DMS53 (cell line): Measurements from ENCODE around the gene CD72.

Experiments used
- DNase-seq: peaks from one replicate; lab custom pipeline; 2025; lab: John Stamatoyannopoulos, UW

The CD72 gene, protein sequence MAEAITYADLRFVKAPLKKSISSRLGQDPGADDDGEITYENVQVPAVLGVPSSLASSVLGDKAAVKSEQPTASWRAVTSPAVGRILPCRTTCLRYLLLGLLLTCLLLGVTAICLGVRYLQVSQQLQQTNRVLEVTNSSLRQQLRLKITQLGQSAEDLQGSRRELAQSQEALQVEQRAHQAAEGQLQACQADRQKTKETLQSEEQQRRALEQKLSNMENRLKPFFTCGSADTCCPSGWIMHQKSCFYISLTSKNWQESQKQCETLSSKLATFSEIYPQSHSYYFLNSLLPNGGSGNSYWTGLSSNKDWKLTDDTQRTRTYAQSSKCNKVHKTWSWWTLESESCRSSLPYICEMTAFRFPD

DNA sequence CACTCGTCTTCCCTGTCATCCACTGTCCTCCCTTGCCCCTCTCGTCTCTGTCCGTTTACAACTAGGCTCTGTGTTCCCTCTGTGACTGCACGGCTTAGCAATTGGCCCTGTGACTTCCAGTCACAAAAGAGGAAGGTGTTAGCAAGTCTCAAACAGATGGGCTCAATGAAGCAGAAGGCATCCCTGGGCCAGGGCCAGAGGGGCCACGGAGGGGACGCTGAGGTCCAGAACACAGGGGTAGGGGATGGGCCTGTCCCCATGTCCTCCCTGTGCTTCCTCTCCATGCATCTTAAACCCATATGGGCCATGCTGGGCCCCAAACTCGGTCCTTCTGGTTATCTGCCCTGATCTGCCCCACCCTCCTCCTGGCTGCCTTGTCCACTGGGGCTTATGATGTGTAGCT is at the start of gene CD72:
Gene CD72, minus strand, starts transcription at position 89 of the 403 bp plus-strand sequence. CDS start 110 bp downstream, outside the sequence.
- no peak for DNase-seq

DNA sequence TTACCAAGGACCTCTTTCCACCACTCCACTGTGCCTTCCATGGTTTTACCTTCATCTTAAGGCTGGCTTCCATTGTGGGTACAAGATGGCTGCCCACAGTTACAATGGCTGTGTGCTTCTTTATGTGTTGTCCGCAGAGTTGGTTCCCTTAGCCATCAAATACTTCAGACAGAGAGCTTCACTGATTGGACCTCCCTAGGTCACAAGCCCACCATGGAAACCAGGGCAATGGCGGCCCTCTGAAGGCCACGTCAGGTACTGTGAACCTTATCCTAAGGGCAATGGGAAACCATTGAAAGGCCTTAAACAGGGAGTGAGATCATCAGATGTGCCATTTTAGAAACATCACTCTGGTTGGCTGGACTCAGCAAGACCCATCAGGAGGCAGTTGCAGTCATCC is 49.7 kb upstream of the CD72 start:
- no peak for DNase-seq

DNA sequence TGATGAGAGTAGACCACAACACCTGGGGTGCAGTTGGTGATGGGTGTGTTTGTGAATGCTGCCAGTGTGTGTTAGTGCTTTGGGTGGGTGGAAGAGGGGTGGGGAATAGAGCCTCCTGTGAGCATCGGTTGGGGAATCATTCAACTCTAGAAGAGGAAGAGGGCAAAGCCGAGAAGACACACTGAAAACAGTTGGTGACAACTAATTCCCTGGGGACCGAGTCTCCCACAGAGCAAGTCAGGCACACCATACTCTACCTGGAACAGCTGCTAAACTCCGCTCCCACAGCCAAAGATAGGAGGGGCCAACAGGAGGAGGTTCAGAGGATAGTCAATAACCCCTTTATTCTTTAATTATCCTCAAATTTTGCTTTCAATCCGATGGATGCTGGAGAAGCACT is 48.3 kb upstream of the CD72 start:
- no peak for DNase-seq

DNA sequence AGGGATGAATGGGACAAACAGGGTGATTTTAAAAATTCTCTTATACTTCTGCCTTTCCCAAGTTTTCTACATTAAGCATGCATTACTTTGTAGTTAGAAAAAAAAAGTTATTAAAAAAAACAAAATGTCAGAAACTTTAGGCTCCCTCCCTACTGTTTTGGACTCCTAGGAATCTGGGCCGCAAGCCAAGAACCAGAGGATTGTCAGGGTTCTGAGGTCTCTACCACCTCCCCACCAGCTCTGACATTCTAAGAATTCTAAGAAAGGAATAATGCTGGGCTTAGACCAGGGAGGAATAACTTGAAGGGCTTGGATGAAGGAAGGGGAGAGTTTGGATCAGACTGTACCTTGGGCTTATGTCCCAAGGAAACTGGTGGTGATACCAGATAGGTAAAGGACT is 47.8 kb upstream of the CD72 start:
- no peak for DNase-seq

DNA sequence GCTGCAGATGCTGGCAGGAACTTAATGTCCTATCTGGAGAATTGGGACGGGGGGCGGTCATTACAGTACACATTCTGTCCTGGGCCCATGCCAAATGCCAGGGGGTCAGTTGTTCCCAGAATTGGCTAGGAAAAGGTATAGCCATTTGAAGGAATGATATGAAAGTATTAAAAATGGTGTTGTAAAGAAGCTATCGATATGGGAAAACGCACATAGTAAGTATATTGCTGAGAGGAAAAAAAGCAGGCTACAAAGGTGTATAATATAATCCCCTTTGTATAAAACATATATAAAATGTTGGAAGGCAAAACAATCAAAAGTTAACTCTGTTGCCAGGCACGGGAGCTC is 47.2 kb upstream of the CD72 start:
- DNase-seq = no peak

DNA sequence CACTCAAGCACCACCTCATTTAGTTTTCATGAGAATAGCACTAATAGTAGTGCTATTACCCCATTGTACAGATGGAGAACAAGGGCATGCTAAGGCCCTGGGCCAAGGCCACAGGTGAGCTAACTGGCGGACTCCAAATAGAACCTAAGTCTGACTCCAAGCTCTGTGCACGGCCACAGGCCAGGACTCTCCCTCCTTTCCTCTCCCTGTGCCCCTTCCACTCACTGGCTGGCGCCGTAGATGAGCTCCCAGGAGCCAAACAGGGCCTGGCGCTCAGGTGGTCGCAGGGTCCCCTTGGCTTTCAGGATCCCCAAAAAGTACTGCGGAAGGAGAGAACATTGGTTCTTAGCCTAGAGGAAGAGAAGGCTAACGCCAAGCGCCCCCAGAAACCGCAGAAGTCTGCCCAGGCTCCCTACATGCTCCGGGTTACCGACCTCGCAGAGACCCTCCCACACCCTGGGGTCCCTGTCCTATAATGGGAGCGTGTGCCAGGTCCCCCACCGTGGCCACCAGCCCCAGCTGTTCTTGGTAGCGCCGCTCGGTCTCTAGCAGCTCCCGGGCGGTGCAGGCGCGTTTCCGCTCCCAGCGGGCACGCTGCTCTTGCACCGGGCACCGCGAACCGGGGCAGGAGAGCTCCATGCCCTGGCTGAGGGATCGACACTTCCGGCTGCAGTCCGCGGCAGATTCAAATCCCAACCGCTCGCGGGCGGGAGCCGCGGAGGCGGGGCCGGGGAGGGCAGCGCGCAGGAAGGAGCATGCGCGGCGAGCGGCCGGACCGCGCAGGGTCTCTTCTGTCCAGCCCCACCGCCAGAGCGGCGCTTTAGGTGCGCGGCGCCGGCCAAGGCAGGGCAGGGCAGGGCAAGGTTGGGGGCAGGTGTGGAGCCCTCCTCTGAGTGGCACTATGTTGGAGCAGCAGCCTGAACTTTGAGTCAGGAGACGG is 46.6 kb upstream of the CD72 start, which contains the start of gene ARHGEF39:
Gene ARHGEF39, minus strand, starts transcription at position 665 of the 940 bp plus-strand sequence. Its CDS starts 26 bp downstream, at position 639.
- peak; percentile 93 for DNase-seq

DNA sequence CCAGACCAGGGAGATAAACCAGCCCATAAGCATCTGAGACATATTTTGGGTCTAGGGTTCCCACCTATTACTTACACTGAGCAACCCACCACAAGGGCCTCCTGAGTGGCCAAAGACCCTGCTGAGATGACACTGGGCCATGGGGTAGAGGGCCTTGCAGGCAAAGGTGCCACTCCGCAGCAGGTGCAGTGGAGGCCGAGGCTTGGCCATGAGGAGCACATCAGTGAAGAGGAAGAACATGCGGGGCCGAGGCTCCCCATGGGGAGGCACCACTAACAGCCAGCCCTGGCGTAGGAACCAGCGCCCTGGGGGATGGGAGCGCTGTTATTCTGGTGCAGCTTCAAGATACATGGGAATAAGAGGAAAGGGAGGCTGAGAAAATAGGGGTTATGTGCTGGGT is 44.2 kb upstream of the CD72 start:
- no peak for DNase-seq

DNA sequence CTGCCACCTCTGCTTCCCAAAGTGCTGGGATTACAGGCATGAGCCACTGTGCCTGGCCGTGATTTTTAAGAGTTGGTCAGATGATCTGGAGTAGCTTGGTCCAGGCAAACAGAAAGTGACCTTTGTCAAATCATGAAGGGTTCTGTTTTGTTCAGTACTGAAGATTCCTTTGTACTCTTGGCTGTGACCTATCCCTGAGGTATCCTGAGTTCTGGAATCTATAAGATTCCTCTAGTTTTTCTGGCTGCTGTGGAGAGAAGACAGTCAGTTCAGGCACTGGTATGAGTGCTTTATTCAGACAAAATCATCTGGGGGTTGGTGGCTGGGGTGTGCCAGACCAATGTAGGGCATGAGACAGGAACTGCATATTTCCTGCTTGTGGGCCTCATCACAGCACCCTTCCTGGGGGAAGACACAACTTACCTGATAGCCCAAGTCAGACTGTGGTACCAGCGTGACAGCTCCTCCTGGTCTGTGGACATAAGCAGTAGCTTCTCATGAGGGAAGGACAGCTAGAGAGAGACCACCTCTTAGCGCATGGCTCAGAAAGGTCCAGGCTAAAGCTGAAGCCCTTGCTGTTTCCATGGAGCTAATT is 43.6 kb upstream of the CD72 start:
- no peak for DNase-seq

DNA sequence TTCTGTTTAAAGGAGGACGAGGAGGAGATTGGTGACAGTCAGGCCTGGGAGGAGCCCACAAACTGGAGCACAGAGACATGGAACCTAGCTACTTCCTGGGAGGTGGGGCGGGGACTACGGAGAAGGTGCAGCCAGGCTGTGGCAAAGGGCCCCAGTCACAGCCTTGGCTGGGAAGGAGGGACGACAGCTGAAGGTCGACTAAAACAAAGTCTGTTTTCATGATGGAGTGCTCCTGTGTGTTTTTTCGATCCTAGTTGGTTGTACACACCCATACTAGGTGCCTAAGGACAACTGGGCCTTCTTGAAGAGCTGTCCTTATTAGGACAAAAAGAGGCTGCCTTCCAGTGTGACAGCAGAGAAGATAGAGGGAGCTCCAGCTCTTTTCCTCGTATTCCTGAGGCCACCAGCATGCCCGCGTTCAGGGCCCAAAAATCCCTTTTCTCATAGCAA is 42.8 kb upstream of the CD72 start:
- peak; percentile 53 for DNase-seq

DNA sequence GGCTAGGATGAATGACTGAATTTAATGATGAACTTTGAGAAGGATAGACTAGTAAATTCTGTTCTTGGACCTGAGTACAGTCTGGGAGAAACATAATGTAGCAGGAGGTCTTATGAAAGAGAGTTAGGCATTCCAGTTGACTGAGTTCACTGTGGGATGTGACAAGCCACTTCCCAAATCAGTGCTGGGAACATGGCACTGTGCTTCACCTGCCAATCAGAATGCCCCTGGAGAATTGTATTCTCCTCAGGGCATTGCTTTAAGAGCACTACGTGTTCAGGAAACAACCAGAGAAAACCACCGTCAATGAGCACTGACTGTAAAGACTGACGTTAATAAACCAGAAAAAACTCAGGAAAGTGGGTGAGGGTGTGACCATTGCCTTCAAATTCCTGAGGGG is 41.1 kb upstream of the CD72 start:
- peak; percentile 6 for DNase-seq

DNA sequence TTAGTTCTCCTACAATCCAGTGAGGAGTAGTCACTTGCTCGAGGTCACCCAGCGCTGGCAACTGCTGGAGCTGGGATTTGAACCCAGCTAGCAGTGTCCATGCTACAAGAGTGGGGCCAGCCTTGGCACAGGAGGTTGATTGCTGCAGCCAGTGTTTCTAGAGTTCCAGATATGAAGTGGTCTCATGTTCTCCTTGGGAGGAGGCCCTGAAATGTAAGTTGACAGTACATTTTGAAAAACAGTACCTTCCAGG is 40.7 kb upstream of the CD72 start:
- peak; percentile 68 for DNase-seq

DNA sequence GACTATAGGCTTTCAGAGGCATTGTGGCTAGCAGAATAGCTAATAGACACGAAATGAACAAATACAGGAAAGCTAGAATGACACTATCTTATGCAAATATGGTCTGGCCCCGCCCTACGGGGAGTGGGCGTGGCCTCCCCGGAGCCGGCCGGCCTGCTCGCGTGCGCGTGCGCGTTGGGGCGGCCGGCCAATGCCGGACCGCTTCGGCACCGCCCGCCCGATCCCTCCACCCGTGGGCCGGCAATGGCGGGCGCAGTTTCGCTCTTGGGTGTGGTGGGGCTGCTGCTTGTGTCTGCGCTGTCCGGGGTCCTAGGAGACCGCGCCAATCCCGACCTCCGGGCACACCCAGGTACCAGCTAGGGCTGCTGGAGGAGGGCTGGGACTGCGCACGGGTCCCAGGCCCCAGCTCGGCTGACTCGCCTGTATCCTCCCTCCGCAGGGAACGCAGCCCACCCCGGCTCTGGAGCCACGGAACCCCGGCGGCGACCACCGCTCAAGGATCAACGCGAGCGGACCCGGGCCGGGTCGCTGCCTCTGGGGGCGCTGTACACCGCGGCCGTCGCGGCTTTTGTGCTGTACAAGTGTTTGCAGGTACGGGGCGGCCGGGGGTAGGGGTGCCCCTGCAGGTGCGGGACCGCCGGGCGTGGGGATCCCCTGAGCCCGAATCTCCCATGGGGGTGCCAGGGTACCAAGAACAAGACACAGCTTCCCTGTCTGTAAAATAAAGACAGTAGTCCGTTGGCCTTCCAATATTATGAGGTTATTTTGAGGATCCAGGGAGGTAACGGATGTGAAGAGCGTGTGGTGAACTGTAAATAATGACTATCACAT is 40.1 kb upstream of the CD72 start, which contains the start of gene CCDC107:
Gene CCDC107, plus strand, starts transcription at position 156 of the 831 bp plus-strand sequence. Its CDS starts 88 bp downstream, at position 244.
- DNase-seq = peak; percentile 83

DNA sequence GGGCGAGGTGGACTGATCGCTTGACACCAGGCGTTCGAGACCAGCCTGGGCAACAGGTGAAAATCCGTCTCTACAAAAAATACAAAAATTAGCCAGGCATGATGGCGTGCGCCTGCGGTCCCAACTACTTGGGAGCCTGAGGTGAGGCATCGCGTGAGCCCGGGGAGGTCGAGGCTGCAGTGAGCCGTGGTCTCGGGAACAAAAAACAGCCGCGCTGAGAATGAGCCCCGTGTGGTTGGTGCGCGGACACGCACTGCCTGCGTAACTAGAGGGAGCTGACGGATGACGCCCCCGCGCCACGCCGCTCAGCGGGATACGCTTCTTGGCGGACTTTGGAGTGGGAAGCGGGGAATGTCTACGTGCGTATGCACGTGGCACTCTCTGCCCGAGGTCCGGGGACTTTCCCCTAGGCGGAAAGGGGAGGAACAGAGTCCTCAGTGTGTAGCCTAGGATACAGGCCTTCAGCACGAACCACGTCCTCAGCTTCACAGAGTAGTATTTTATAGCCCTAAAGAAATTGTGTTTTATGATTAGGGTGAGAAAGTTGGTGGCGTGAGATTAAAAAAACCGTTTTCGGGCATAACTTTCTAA is 39.4 kb upstream of the CD72 start, which contains the start of gene RMRP:
Gene RMRP, minus strand, starts transcription at position 474 of the 591 bp plus-strand sequence.
- DNase-seq = peak; percentile 99

DNA sequence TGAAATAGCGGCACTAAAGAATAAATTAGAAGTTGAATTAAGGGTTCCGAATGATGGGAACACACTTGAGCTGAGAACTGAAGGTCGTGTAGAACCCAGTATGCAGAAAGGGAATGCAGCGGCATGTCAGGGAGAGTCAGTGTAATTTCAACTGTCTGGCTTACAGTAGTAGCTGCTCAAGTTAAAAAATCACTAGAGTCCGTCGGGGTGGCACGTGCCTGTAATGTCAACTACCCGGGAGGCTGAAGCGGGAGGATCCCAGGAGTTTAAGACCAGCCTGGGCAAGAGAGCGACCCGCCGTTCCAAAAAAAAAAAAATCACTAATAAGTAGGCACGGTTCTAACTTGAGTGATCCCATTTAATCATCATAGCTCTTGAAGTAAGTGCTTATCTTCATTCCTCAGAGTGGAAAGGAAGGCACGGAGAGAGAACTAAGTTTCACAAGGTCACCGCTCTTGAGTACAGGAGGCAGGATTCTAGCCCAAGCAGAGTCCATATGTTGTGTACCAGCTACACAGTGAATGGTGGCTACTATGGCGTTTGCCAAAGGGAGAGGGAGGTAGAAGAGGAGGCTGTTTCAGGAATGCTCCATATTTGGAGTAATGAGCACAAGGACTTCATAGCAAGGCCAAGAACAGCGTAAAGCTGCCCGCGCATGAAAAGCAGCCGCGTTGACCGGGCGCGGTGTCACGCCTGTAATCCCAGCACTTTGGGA is 38.8 kb upstream of the CD72 start:
- DNase-seq = peak; percentile 86

DNA sequence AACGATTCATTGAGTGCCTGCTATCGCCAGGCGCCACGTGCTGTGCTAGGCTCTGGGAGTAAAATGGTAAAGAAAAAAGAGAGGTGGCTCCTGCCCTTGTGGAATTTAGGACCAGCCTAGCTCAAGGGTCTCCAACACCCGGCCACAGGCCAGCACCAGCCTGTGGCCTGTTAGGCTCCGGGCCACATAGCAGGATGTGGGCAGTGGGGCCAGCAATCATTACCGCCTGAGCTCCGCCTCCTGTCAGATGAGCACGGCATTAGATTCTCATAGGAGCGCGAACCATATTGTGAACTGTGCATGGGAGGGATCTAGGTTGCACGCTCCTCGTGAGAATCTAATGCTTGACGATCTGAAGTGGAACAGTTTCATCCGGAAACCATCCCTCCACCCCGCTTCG is 38.1 kb upstream of the CD72 start:
- peak; percentile 44 for DNase-seq

DNA sequence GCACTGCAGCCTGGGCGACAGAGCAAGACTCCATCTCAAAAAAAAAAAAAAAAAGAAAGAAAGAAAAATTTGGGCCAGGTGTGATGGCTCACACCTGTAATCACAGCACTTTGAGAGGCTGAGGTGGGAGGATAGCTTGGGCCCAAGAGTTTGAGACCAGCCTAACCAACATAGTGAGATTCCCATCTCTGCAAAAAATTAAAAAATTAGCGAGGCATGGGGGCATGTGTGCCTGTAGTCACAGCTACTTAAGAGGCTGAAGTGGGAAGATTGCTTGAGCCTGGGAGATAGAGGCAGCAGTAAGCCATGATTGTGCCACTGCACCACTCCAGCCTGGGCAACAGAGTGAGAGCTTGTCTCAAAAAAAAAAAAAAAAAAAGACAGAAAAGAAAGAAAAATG is 35.4 kb upstream of the CD72 start:
- no peak for DNase-seq

DNA sequence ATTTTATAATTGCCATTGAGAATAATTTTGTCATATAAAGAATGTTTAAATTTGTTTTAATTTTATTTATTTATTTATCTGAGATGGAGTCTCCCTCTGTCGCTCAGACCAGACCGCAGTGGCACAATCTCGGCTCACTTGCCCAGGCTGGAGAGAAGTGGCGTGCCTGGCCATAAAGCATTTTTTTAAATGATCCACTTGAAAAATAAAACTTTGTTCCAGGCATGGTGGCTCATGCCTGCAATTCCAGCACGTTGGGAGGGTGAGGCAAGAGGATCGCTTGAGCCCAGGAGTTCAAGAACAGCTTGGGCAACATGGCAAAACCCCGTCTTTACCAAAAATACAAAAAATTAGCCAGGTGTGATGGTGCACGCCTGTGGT is 34.6 kb upstream of the CD72 start:
- peak; percentile 56 for DNase-seq

DNA sequence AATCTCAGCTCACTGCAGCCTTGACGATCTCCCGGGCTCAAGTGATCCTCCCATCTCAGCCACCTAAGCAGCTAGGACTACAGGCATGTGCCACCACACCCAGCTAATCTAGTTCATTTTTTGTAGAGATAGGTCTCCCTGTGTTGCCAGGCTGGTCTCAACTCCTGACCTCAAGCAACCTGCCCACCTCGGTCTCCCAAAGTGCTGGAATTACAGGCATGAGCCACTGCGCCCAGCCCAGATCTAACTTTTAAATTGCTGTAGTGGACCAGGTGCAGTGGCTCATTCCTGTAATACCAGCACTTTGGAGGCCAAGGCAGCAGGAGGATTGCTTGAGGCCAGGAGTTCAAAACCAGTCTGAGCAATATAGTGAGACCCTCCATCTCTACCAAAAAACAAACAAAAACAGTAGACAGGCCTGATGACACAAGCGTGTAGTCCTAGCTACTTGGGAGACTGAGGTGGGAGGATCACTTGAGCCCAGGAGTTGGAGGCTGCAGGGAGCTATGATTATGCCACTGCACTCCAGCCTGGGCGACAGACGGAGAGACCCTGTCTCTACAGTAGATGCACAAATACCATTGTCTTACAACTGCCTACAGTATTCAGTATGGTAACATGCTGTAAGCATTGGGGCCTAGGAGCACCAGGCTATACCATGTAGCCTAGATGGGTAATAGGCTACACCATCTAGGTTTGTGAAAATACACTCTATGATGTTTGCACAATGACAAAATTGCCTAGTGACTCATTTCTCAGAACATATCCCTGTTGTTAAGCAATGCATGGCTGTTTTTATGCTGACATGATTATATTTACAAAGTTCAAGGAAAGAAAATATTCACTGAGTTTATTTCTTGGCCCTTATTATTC is 34.0 kb upstream of the CD72 start:
- DNase-seq = peak; percentile 84

DNA sequence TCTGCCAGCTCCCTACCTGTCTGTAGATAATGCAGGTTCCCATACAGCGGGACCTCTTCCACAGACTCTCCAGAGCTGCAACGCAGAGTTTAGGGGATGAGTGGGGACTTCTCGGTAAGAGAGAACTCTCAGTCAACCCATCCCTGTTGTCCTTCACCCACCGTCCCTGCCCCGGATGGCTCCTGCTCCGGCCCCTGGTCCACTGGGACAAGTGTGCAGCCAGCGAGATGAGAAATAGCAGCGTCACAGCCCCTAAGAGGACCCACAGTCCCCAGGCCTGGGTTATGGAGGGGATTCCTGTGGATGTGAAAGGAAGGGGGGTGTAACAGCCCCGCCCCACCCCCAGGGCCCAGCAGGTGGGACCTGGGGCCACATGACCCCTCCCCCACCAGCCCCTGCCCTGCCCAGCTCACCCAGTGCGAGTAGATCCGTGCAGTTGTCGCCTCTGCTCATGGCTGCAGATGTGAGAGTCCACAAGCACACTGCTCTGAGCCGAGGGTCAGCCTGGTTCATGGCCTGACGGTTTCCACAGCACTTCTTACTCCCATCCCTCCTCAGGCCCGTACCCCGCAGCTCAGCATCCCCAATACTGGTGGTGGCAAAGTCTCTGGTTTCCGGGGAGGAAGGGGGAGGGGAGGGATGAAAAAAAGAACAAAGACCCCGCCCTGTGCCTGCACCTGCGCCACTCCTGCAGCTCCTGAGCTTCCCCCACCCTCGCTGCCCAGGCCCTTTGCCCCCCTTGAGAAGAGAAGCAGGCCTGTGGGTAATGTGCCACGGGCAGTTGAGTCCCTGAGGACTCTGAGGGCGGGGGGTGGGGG is 32.3 kb upstream of the CD72 start, which contains the start of gene SIT1:
Gene SIT1, minus strand, starts transcription at position 591 of the 818 bp plus-strand sequence. Its CDS starts 78 bp downstream, at position 513.
- no peak for DNase-seq
